ENCODE results near the gene ANKRD13D.

GRCh38 chr11:67300256-67300755, 11.2 kb downstream of the ANKRD13D start:
- TF ChIP-seq CTCF (IDR thresholded peaks at IDR 0.05; ENCODE audit: poor library complexity, severe bottlenecking): no peak
- TF ChIP-seq POLR2AphosphoS5 (IDR thresholded peaks at IDR 0.05): no peak
- TF ChIP-seq EZH2 (IDR thresholded peaks at IDR 0.05; ENCODE audit: borderline replicate concordance, insufficient read depth, low read length, poor library complexity, severe bottlenecking): no peak
- TF ChIP-seq EP300 (conservative IDR thresholded peaks at IDR 0.05; ENCODE audit: poor library complexity, severe bottlenecking): no peak
- TF ChIP-seq RAD21 (conservative IDR thresholded peaks at IDR 0.05): no peak

Data from neural cell (in vitro differentiated cells).